Transverse colon (tissue), 4 donors: ENCODE measurements around the gene UBL3. TPM values are rescaled to one million over a fixed set of nuclear protein-coding genes. Genes with fewer than 3 reads are reported as not detected.

Experiments
- DNase-seq: peaks from one replicate; pipeline ENCODE4 v3.0.0-alpha.2; 2019
- H3K27ac ChIP-seq, 4 donors: fragments of 200-600 bp; sonication (generic); 2 replicates each; pipeline ENCODE4 v1.5.1; 2016 to 2018; ENCODE audit warnings: inconsistent platforms in 4 of 4
- H3K27me3 ChIP-seq: fragments of 200-600 bp; sonication (generic); 2 replicates; pipeline ENCODE4 v1.5.1; 2017; ENCODE audit warnings: inconsistent platforms
- H3K36me3 ChIP-seq, 4 donors: fragments of 200-600 bp; sonication (generic); 2 replicates each; pipeline ENCODE4 v1.5.1; 2017 to 2019; ENCODE audit warnings: inconsistent platforms in 4 of 4
- H3K4me1 ChIP-seq, 4 donors: fragments of 200-600 bp; sonication (generic); 2 replicates each; pipeline ENCODE4 v1.5.1; 2017 to 2020; ENCODE audit warnings: inconsistent platforms in 4 of 4
- H3K4me3 ChIP-seq, 4 donors: fragments of 200-600 bp; sonication (generic); 1 replicate in 1 of 4; 2 replicates in 3 of 4; pipeline versions ENCODE4 v1.5.1 to v1.6.1; 2017 to 2019; ENCODE audit warnings: inconsistent platforms in 4 of 4
- H3K9me3 ChIP-seq, 2 donors: fragments of 200-600 bp; sonication (generic); 2 replicates each; pipeline ENCODE4 v1.5.1; 2017 to 2019; ENCODE audit warnings: inconsistent platforms in 2 of 2
- CTCF ChIP-seq, 5 experiments: fragments of 200-600 bp in 3 of 5; fragments of 450-650 bp in 2 of 5; sonication (generic) in 3 of 5; IDR thresholded peaks; 1 replicate in 2 of 5; 2 replicates in 3 of 5; pipeline ENCODE4 v1.5.1; 2016 to 2017; ENCODE audit warnings: antibody characterized with exemption in 5 of 5, inconsistent platforms in 3 of 5, mild to moderate bottlenecking in 2 of 5, moderate library complexity in 1 of 5
- EP300 ChIP-seq: sonication (generic); formaldehyde crosslinking; IDR thresholded peaks from one replicate; pipeline ENCODE4 v1.6.1; 2017; ENCODE audit warnings: antibody characterized with exemption, low read depth
- POLR2A ChIP-seq: fragments of 450-650 bp; IDR thresholded peaks from one replicate; pipeline ENCODE4 v1.6.1; 2016; ENCODE audit warnings: antibody characterized with exemption, mild to moderate bottlenecking, moderate library complexity
- POLR2AphosphoS5 ChIP-seq, 3 donors: sonication (generic); formaldehyde crosslinking; IDR thresholded peaks; one replicate each; pipeline ENCODE4 v1.6.1; 2016; ENCODE audit warnings: antibody characterized with exemption in 3 of 3
- WGBS, 2 donors: methylation state at CpG; one replicate each; pipeline ENCODE4 v1.1.5; 2018; ENCODE audit warnings: low coverage in 1 of 2; 5-methylcytosine and 5-hydroxymethylcytosine counted together
- in situ Hi-C, 4 donors: fragments of 200-750 bp; cut with MboI; loops; one replicate each; pipeline versions ENCODE4 v1.15.0 to v1.15.1; 2017; ENCODE audit warnings: low sequenced_read_pairs in 3 of 4, low pct_ligation_motif_present in 1 of 4, low pct_unique_long_range_greater_than_20kb in 1 of 4
- intact Hi-C: fragments of 100-400 bp; cut with DNase I; formaldehyde crosslinking; loops from one replicate; pipeline ENCODE4 v1.15.1; 2023; ENCODE audit warnings: low total_unique reads
- total RNA-seq, 4 donors: library from RNA; depleted of rRNA; stranded (reverse); fragments of >200 nt; gene quantifications; one replicate each; pipeline ENCODE4 v1.1.0, GENCODE V29; 2016

The UBL3 gene
- total RNA-seq, 4 donors from 2014 or later = 8.8 to 77.1 (median 60.0) TPM

GRCh38 chr13:29886446-29886845 is 36.0 kb upstream of the UBL3 start:
- H3K27me3 ChIP-seq = no peaks in the 10 kb centered on the region
- no peak overlapping the region for H3K27ac ChIP-seq
- H3K36me3 ChIP-seq = no peaks in the 10 kb centered on the region
- 50 to 82% methylated on average over 2 to 8 of the region's 8 CpGs for WGBS, 2 donors
- intact Hi-C loops (no loop called here), in situ Hi-C loops (no loop called here)
- no peak overlapping the region for H3K4me3 ChIP-seq
- no peak for DNase-seq
- no peaks in the 10 kb centered on the region for H3K9me3 ChIP-seq
- TF ChIP-seq CTCF (IDR thresholded peaks at IDR 0.05) (no peak), POLR2A (no peak), POLR2AphosphoS5 (IDR thresholded peaks at IDR 0.05) (no peak), EP300 (no peak)
- H3K4me1 ChIP-seq = peaks cover 0 to 3% (median 0%) of the 10 kb centered on the region in 4 donors

GRCh38 chr13:29885989-29886388 is 35.6 kb upstream of the UBL3 start:
- Histone ChIP-seq H3K9me3 (no peaks in the 10 kb centered on the region), H3K4me3 (no peak overlapping the region), H3K4me1 (peaks cover 0 to 3% (median 0%) of the 10 kb centered on the region in 4 donors), H3K27me3 (no peaks in the 10 kb centered on the region), H3K36me3 (no peaks in the 10 kb centered on the region), H3K27ac (no peak overlapping the region)
- no peak for DNase-seq
- TF ChIP-seq POLR2A (no peak), CTCF (IDR thresholded peaks at IDR 0.05) (no peak), EP300 (no peak), POLR2AphosphoS5 (IDR thresholded peaks at IDR 0.05) (no peak)
- in situ Hi-C loops (no loop called here), intact Hi-C loops (no loop called here)
- WGBS, 2 donors = 96 to 100% methylated on average over 1 of the region's 1 CpG

- 59 to 67% methylated on average over 4 to 7 of the region's 7 CpGs for WGBS, 2 donors
- DNase-seq = no peak
- H3K36me3 ChIP-seq = no peaks in the 10 kb centered on the region
- TF ChIP-seq POLR2A = no peak
- no peak for TF ChIP-seq POLR2AphosphoS5 (IDR thresholded peaks at IDR 0.05)
- TF ChIP-seq EP300 = no peak
- TF ChIP-seq CTCF (IDR thresholded peaks at IDR 0.05) = no peak
- no peak overlapping the region for H3K27ac ChIP-seq
- intact Hi-C loops (no loop called here), in situ Hi-C loops (no loop called here)
- no peaks in the 10 kb centered on the region for H3K9me3 ChIP-seq
- H3K4me3 ChIP-seq = no peak overlapping the region
- H3K4me1 ChIP-seq = peaks cover 0 to 3% (median 0%) of the 10 kb centered on the region in 4 donors
- H3K27me3 ChIP-seq = no peaks in the 10 kb centered on the region
These were observed 34.4 kb upstream of the UBL3 start for GRCh38 chr13:29884671-29885430.

- H3K27me3 ChIP-seq = no peaks in the 10 kb centered on the region
- WGBS, 2 donors = 81 to 91% methylated on average over 3 to 6 of the region's 6 CpGs
- no peak for TF ChIP-seq EP300
- TF ChIP-seq POLR2A = no peak
- no peak for TF ChIP-seq CTCF (IDR thresholded peaks at IDR 0.05)
- TF ChIP-seq POLR2AphosphoS5 (IDR thresholded peaks at IDR 0.05) = no peak
- in situ Hi-C loops = no loop called here
- no peaks in the 10 kb centered on the region for H3K9me3 ChIP-seq
- H3K36me3 ChIP-seq = no peaks in the 10 kb centered on the region
- H3K4me3 ChIP-seq = no peak overlapping the region
- H3K4me1 ChIP-seq = peaks cover 0 to 3% (median 0%) of the 10 kb centered on the region in 4 donors
- intact Hi-C loops = no loop called here
- no peak overlapping the region for H3K27ac ChIP-seq
- DNase-seq = no peak
These were observed 33.6 kb upstream of the UBL3 start for GRCh38 chr13:29883941-29884518.
